GM12891 (cell line): ENCODE measurements around the gene CADM2.

Experiments
- POLR2A ChIP-seq: IDR thresholded peaks from 2 replicates; pipeline ENCODE4 v1.6.1; 2011; ENCODE audit warnings: low read depth, low read length, control low read depth
- POLR2AphosphoS5 ChIP-seq: IDR thresholded peaks from 2 replicates; pipeline ENCODE4 v1.6.1; 2011; ENCODE audit warnings: low read depth, low read length, control low read depth

- TF ChIP-seq POLR2A (no peak), POLR2AphosphoS5 (no peak)
Observed at GRCh38 chr3:85426121-85426520, 467.3 kb downstream of the CADM2 start.
